K562 (cell line): Measurements from ENCODE around the gene RNU6-1. TPM values are rescaled to one million over a fixed set of nuclear protein-coding genes. Genes with fewer than 3 reads are reported as not detected.

ENCODE experiments used
- HBP1 ChIP-seq: fragments of 450-650 bp; formaldehyde crosslinking; IDR thresholded peaks from 2 replicates; pipeline ENCODE4 v1.4.0; 2022; ENCODE audit warnings: missing genetic modification characterization
- KDM4B ChIP-seq, 2 experiments: fragments of 450-650 bp in 1 of 2; sonication (generic) in 1 of 2; IDR thresholded peaks; 2 replicates each; pipeline ENCODE4 v1.6.1; 2016 to 2017; ENCODE audit warnings: borderline replicate concordance in 2 of 2, antibody characterized with exemption in 1 of 2, low read depth in 1 of 2, mild to moderate bottlenecking in 1 of 2
- TEAD4 ChIP-seq, 2 experiments: sonication (generic) in 1 of 2; formaldehyde crosslinking in 1 of 2; IDR thresholded peaks; 2 replicates each; pipeline versions ENCODE4 v1.6.1 to v1.8.0; 2012 to 2022; ENCODE audit warnings: borderline replicate concordance in 1 of 2, inconsistent platforms in 1 of 2, low read length in 1 of 2, mild to moderate bottlenecking in 1 of 2, missing genetic modification reagents in 1 of 2
- ZBTB11 ChIP-seq, 3 experiments: fragments of 200-800 bp in 1 of 3; fragments of 250-450 bp in 1 of 3; fragments of 450-650 bp in 1 of 3; sonication (Bioruptor Pico) in 1 of 3; sonication (Bioruptor generic) in 1 of 3; formaldehyde crosslinking in 1 of 3; IDR thresholded peaks; 2 replicates each; pipeline versions ENCODE4 v1.6.1 to v1.8.0; 2016 to 2022; ENCODE audit warnings: mild to moderate bottlenecking in 2 of 3, missing genetic modification characterization in 2 of 3, missing compliant biosample characterization in 1 of 3, moderate library complexity in 1 of 3
- ZNF239 ChIP-seq: fragments of 250-450 bp; sonication (Bioruptor Pico); IDR thresholded peaks from 2 replicates; pipeline ENCODE4 v1.4.0; 2020; ENCODE audit warnings: mild to moderate bottlenecking
- polyA plus RNA-seq, 8 experiments: library from polyadenylated mRNA; depleted of rRNA in 4 of 8; stranded (reverse) in 5 of 8; unstranded in 3 of 8; fragments of >200 nt; fragmentation: Nextera tagmentation in 2 of 8; fragmentation: Illumina TruSeq in 1 of 8; extraction: Ambion mirVana in 2 of 8; extraction: Trizol in 1 of 8; gene quantifications; 2 replicates each; pipeline versions ENCODE4 v1.2.1 to v1.2.3, GENCODE V29; 2011 to 2014; ENCODE audit warnings: inconsistent platforms in 1 of 8, missing spikeins in 1 of 8
- total RNA-seq, 7 experiments: library from RNA; depleted of rRNA in 6 of 7; stranded (reverse); fragments of >200 nt in 6 of 7; fragmentation: Illumina TruSeq in 2 of 7; extraction: Trizol in 2 of 7; gene quantifications; 2 replicates each; pipeline versions ENCODE4 v1.2.1 to v1.2.3, GENCODE V29; 2011 to 2021; ENCODE audit warnings: low replicate concordance in 1 of 7
- TF ChIP-seq, protein P1 (sequence below): sonication (generic); formaldehyde crosslinking; IDR thresholded peaks from 2 replicates; pipeline ENCODE4 v1.8.0; 2022; ENCODE audit warnings: missing genetic modification reagents, mild to moderate bottlenecking, borderline replicate concordance

RNU6-1 gene
- total and polyA plus RNA-seq, 9 of the 15 experiments (the other 6 are each of a cell fraction or from before 2014, with no cell fraction given), result not detected

DNA sequence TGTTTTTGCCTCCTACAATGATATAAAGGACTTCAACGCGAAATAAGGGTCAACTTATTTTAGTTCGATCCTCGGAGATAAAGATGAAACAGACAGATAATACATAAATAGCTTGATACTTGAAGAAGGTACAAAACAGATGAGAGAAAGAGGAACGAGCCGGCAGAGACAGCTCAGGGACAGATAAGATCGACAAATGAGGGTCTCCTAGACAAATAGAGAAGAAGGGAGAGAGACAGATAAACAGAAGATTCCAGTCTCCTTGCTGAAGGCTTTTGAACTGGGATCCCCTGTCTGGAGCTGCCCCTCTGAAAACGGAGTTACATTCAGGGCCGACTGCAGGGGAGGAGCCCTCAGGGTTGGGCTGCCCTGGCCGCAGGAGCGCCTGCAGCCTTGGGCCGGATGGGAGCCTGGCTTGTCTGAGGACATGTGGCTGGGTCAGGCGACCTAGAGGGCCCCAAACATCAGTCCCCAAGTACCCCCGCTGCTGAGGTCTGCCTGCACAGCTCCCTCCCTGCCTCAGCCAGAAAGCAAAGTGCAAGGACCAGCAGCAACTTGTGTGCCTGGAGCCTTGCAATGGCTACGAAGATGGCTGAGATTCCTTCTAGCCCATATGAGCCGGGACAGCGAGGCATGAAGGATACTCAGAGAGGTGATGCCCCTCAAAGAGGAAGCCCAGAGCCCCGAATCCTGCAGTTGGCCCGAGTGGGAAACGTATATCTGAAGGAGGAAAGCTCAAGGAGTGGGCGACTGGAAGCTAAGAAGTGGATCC is 15.5 kb downstream of the RNU6-1 start (continued):
- TF ChIP-seq TEAD4 (IDR thresholded peaks at IDR 0.05; ENCODE audit: low read length) (no peak), TEAD4 (CRISPR knock-in tag; IDR thresholded peaks at IDR 0.05; ENCODE audit: borderline replicate concordance) (no peak), ZNF239 (no peak), ZBTB11 (CRISPR knock-in tag; IDR thresholded peaks at IDR 0.05) (no peak), KDM4B (IDR thresholded peaks at IDR 0.05; ENCODE audit: borderline replicate concordance in 2 of 2, low read depth in 1 of 2) (no peak), HBP1 (no peak)
- TF ChIP-seq, protein P1, sequence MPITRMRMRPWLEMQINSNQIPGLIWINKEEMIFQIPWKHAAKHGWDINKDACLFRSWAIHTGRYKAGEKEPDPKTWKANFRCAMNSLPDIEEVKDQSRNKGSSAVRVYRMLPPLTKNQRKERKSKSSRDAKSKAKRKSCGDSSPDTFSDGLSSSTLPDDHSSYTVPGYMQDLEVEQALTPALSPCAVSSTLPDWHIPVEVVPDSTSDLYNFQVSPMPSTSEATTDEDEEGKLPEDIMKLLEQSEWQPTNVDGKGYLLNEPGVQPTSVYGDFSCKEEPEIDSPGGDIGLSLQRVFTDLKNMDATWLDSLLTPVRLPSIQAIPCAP (CRISPR knock-in tag), result no peak
- TF ChIP-seq, all 486 proteins: peak for 0
